KMS-11 (cell line): ENCODE results near the gene MYOM3.

Experiments
- H2AFZ ChIP-seq: fragments of 200-600 bp; sonication (generic); 2 replicates; pipeline ENCODE4 v1.6.1; 2016; ENCODE audit warnings: antibody characterized with exemption, mixed run types, low read depth
- H3K27ac ChIP-seq: fragments of 200-600 bp; sonication (generic); 2 replicates; pipeline ENCODE4 v1.6.1; 2016; ENCODE audit warnings: mild to moderate bottlenecking, mixed run types
- H3K27me3 ChIP-seq: fragments of 200-600 bp; sonication (generic); 2 replicates; pipeline ENCODE4 v1.6.1; 2017; ENCODE audit warnings: mild to moderate bottlenecking, low read depth, mixed run types, moderate library complexity; ENCODE audit not compliant: insufficient read depth
- H3K36me3 ChIP-seq: fragments of 200-600 bp; sonication (generic); 2 replicates; pipeline ENCODE4 v1.6.1; 2017; ENCODE audit warnings: mild to moderate bottlenecking, mixed run types; ENCODE audit not compliant: insufficient read depth
- H3K4me1 ChIP-seq: fragments of 200-600 bp; sonication (generic); 2 replicates; pipeline ENCODE4 v1.6.1; 2016; ENCODE audit warnings: mild to moderate bottlenecking, low read depth, mixed run types; ENCODE audit not compliant: poor library complexity, severe bottlenecking
- H3K4me2 ChIP-seq: fragments of 200-600 bp; sonication (generic); 2 replicates; pipeline ENCODE4 v1.7.0; 2016; ENCODE audit warnings: mild to moderate bottlenecking, mixed run types
- H3K4me3 ChIP-seq: fragments of 200-600 bp; sonication (generic); IDR thresholded peaks from 2 replicates; pipeline ENCODE4 v1.6.1; 2017; ENCODE audit warnings: low read depth, low read length, mixed read lengths; ENCODE audit not compliant: insufficient read depth
- H3K79me2 ChIP-seq: fragments of 200-600 bp; sonication (generic); 2 replicates; pipeline ENCODE4 v1.6.1; 2016; ENCODE audit warnings: low read depth, mixed run types; ENCODE audit not compliant: insufficient read depth
- H3K9ac ChIP-seq: fragments of 200-600 bp; sonication (generic); 2 replicates; pipeline ENCODE4 v1.6.1; 2016; ENCODE audit warnings: mild to moderate bottlenecking, mixed run types
- H4K20me1 ChIP-seq: fragments of 200-600 bp; sonication (generic); 2 replicates; pipeline ENCODE4 v1.6.1; 2016; ENCODE audit warnings: mild to moderate bottlenecking, mixed run types; ENCODE audit not compliant: insufficient read depth
- TF ChIP-seq, protein P1 (sequence below): fragments of 200-600 bp; sonication (generic); conservative IDR thresholded peaks from 2 replicates; pipeline ENCODE4 v1.6.1; 2017; ENCODE audit warnings: low read depth, mild to moderate bottlenecking, antibody characterized with exemption, low read length, moderate library complexity, mixed read lengths

MYOM3 gene

DNA sequence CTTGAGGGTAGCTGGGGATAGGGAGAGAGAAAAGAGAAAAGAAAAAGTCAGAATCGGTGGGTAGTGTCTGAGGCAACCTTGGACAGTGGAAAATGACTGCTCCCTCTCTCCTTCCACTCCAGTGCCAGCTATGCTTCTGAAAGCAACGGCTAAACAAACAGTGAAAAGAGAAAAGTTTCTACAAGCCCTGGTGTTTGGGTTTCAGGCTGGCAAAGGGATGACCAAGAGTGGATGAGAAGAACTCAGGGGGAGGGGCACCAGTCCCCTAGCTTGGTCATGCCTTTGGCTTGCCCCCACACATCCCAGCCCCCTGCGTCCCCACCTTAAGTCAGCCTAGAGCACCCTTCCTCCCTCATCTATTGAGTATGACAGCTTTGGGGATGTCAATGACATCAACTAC, 22.4 kb upstream of the MYOM3 start:
- H4K20me1 ChIP-seq, result no peaks in the 10 kb centered on the region
- H3K36me3 ChIP-seq, result no peaks in the 10 kb centered on the region
- H2AFZ ChIP-seq, result no peak overlapping the region
- H3K9ac ChIP-seq, result no peak overlapping the region
- TF ChIP-seq, protein P1, sequence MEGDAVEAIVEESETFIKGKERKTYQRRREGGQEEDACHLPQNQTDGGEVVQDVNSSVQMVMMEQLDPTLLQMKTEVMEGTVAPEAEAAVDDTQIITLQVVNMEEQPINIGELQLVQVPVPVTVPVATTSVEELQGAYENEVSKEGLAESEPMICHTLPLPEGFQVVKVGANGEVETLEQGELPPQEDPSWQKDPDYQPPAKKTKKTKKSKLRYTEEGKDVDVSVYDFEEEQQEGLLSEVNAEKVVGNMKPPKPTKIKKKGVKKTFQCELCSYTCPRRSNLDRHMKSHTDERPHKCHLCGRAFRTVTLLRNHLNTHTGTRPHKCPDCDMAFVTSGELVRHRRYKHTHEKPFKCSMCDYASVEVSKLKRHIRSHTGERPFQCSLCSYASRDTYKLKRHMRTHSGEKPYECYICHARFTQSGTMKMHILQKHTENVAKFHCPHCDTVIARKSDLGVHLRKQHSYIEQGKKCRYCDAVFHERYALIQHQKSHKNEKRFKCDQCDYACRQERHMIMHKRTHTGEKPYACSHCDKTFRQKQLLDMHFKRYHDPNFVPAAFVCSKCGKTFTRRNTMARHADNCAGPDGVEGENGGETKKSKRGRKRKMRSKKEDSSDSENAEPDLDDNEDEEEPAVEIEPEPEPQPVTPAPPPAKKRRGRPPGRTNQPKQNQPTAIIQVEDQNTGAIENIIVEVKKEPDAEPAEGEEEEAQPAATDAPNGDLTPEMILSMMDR, result no peak
- H3K4me2 ChIP-seq, result no peak overlapping the region
- H3K79me2 ChIP-seq, result no peaks in the 10 kb centered on the region
- H3K27ac ChIP-seq, result no peak overlapping the region
- H3K4me3 ChIP-seq, result no peak overlapping the region
- H3K27me3 ChIP-seq, result no peaks in the 10 kb centered on the region
- no peaks in the 10 kb centered on the region for H3K4me1 ChIP-seq

DNA sequence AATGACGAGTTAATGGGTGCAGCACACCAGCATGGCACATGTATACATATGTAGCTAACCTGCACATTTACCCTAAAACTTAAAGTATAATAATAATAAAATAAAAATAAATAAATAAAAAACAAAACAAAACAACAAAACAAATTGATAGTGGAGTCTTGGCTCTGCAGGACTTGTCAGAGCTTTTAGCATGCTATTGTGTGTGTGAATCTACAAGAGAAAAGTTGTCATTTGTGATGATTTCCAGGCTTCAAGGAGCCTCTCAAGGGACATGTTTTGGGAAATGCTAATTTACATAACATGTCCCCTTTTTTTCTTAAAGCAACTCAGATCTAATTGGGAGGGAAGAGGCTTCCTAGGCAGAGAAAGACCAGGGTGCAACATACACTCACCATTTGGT, 21.9 kb upstream of the MYOM3 start:
- Histone ChIP-seq H3K79me2 (no peaks in the 10 kb centered on the region), H3K9ac (no peak overlapping the region), H4K20me1 (no peaks in the 10 kb centered on the region), H3K4me1 (no peaks in the 10 kb centered on the region), H3K4me3 (no peak overlapping the region), H3K36me3 (no peaks in the 10 kb centered on the region), H2AFZ (no peak overlapping the region), H3K4me2 (no peak overlapping the region), H3K27ac (no peak overlapping the region), H3K27me3 (no peaks in the 10 kb centered on the region)
- TF ChIP-seq, protein P1, result no peak

DNA sequence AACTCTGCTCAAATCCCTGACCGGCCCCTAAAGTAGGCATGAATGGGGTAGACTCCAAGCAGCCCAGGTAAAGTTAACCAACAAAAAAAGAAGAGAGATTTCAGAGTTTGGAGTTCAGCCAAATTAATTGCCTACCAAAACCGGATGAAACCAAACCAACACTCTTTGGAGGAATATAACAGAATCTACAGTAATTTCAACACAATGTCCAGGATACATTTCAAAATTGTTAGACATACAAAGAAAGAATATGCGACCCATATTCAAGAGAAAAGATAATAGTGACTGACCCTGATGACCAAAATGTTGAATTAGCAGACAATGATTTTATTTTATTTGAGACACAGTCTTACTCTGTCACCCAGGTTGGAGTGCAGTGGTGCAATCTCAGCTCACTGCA, 18.4 kb upstream of the MYOM3 start:
- Histone ChIP-seq H3K27me3 (no peaks in the 10 kb centered on the region), H3K4me1 (no peaks in the 10 kb centered on the region), H2AFZ (no peak overlapping the region), H3K79me2 (no peaks in the 10 kb centered on the region), H3K27ac (no peak overlapping the region), H3K9ac (no peak overlapping the region), H3K36me3 (no peaks in the 10 kb centered on the region), H3K4me2 (no peak overlapping the region), H3K4me3 (no peak overlapping the region), H4K20me1 (no peaks in the 10 kb centered on the region)
- TF ChIP-seq, protein P1, result no peak

DNA sequence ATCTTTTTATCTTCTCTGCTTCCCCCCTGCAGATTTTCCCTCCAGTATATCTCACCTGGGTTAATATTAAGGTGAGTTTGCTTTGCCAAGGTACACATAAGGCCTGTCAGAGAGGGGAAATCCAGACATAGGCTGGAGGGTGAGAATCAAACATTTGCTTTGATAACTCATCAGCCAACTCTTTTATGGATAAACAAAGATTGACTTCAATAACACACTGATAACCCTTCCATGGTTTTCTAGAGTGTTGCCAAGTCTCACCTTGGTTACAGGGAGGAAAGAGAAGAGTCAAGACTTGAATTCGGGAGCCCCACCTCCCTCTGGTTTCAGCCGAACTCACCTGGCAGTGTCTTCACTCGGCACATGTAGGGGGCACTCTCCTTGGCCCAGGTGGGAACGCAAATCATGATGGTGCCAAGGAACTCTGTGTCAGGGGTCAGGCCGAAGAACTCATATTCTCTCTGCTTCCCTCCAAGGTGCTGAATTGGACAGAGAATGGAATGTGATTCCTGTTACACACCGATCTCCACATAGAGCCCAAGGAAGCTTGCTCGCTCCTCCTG, 15.9 kb upstream of the MYOM3 start:
- Histone ChIP-seq H3K36me3 (no peaks in the 10 kb centered on the region), H3K4me2 (no peak overlapping the region), H3K4me1 (no peaks in the 10 kb centered on the region), H3K27ac (no peak overlapping the region), H3K27me3 (no peaks in the 10 kb centered on the region), H2AFZ (no peak overlapping the region), H3K9ac (no peak overlapping the region), H3K4me3 (no peak overlapping the region), H3K79me2 (no peaks in the 10 kb centered on the region), H4K20me1 (no peaks in the 10 kb centered on the region)
- TF ChIP-seq, protein P1, result no peak
